ENCODE results near the gene CYTH1. TPM values are rescaled to one million over a fixed set of nuclear protein-coding genes. Genes with fewer than 3 reads are reported as not detected.

CYTH1 gene
- total RNA-seq, 1 experiment from 2014 or later, result 9.7 TPM

- H3K56ac ChIP-seq (ENCODE audit: insufficient read length, low read depth, low read length), result no peak overlapping the region
- no peak overlapping the region for H2BK5ac ChIP-seq (ENCODE audit: insufficient read length, low read length)
- no peak for DNase-seq
- no peak overlapping the region for H3K4ac ChIP-seq (ENCODE audit: low read depth, low read length)
- Mint-ChIP-seq H3K36me3 (ENCODE audit: insufficient read depth in 1 of 3, low read depth in 3 of 3) (peaks cover 59 to 98% (median 91%) of the 10 kb centered on the region in 3 experiments), H3K4me1 (no peaks in the 10 kb centered on the region), H3K27me3 (ENCODE audit: low read depth) (no peaks in the 10 kb centered on the region), H3K9me3 (no peaks in the 10 kb centered on the region), H3K27ac (no peak overlapping the region), H3K4me3 (no peak overlapping the region)
- no peak overlapping the region for H4K5ac ChIP-seq (ENCODE audit: insufficient read length, low read depth, low read length)
- TF ChIP-seq CTCF (conservative IDR thresholded peaks at IDR 0.05), result no peak
- H3K4me1 ChIP-seq (ENCODE audit: insufficient read depth, low read length), result no peaks in the 10 kb centered on the region
- peaks cover 3% of the 10 kb centered on the region; the same call in 1 of the 2 replicates for H3K79me2 ChIP-seq (ENCODE audit: insufficient read depth, low read length)
- H3T11ph ChIP-seq (ENCODE audit: low read length), result no peak overlapping the region
- peaks cover 6% of the 10 kb centered on the region for H3K79me1 ChIP-seq (ENCODE audit: insufficient read depth, low read depth, low read length, poor library complexity, severe bottlenecking)
- no peak overlapping the region for H2AFZ ChIP-seq (ENCODE audit: low read length)
- no peaks in the 10 kb centered on the region for H3K23me2 ChIP-seq (ENCODE audit: insufficient read length, low read depth, low read length, poor library complexity, severe bottlenecking)
- H3K18ac ChIP-seq (ENCODE audit: insufficient read length, low read depth, low read length), result no peak overlapping the region
- no peaks in the 10 kb centered on the region for H3K27me3 ChIP-seq (ENCODE audit: insufficient read depth, low read length)
- no peak overlapping the region for H4K91ac ChIP-seq (ENCODE audit: insufficient read length, low read depth, low read length)
- H3K27ac ChIP-seq (ENCODE audit: insufficient read length, low read depth, low read length), result no peak overlapping the region
- no peak overlapping the region for H4K8ac ChIP-seq (replicated peaks; ENCODE audit: insufficient read length, low read depth, low read length)
- no peak overlapping the region for H3K9ac ChIP-seq (ENCODE audit: extremely low read depth, insufficient read length, low read length)
- H3K4me2 ChIP-seq (ENCODE audit: insufficient read depth, insufficient read length, low read length), result no peak overlapping the region
- no peak overlapping the region for H2AK5ac ChIP-seq (ENCODE audit: insufficient read length, low read length)
- H2BK120ac ChIP-seq (ENCODE audit: low read depth, low read length, poor library complexity, severe bottlenecking), result no peak overlapping the region
- H2BK12ac ChIP-seq (ENCODE audit: insufficient read length, low read depth, low read length), result no peak overlapping the region
- no CpG with 5 or more reads among the region's 13 CpGs for WGBS (ENCODE audit: extremely low coverage, insufficient read length, low lambda C conversion rate)
- no peak overlapping the region for H2BK20ac ChIP-seq (ENCODE audit: low read depth, low read length, poor library complexity, severe bottlenecking)
- H3K14ac ChIP-seq (ENCODE audit: insufficient read depth, low read length), result no peak overlapping the region
- no peak overlapping the region for H3K23ac ChIP-seq (ENCODE audit: insufficient read length, low read depth, low read length)
- no peaks in the 10 kb centered on the region for H3K9me3 ChIP-seq (ENCODE audit: control insufficient read depth, low read depth, low read length)
- H4K20me1 ChIP-seq (ENCODE audit: control insufficient read depth, insufficient read depth, insufficient read length), result no peaks in the 10 kb centered on the region
- H2BK15ac ChIP-seq (ENCODE audit: low read depth, low read length), result no peak overlapping the region
Observed at GRCh38 chr17:78820841-78821240, 38.8 kb upstream of the CYTH1 start.
